Erythroblast (primary cell): Measurements from ENCODE around the gene CHST15.

Experiments used
- GATA1 ChIP-seq: IDR thresholded peaks from 2 replicates; pipeline ENCODE4 v1.6.1; 2011; ENCODE audit warnings: low read depth, mild to moderate bottlenecking, control low read depth, low read length, moderate library complexity
- POLR2A ChIP-seq: IDR thresholded peaks from 2 replicates; pipeline ENCODE4 v1.6.1; 2011; ENCODE audit warnings: mild to moderate bottlenecking, low read length

- TF ChIP-seq POLR2A = no peak
- no peak for TF ChIP-seq GATA1
Observed at GRCh38 chr10:124077208-124077993, 16.0 kb downstream of the CHST15 start.
